GM06990 (cell line): ENCODE measurements around the gene IL31RA.

ENCODE experiments used
- DNase-seq: peaks from one replicate; pipeline ENCODE4 v3.0.0-alpha.2; 2011; ENCODE audit not compliant: insufficient read length; ENCODE audit errors: extremely low read depth
- H3K27me3 ChIP-seq: replicated peaks from 2 replicates; pipeline ENCODE4 v1.6.0; 2011; ENCODE audit warnings: low read length; ENCODE audit not compliant: control insufficient read depth, insufficient read depth
- H3K36me3 ChIP-seq: 2 replicates; pipeline ENCODE4 v1.5.1; 2011; ENCODE audit warnings: low read length; ENCODE audit not compliant: control insufficient read depth, insufficient read depth
- H3K4me3 ChIP-seq: replicated peaks from 2 replicates; pipeline ENCODE4 v1.5.1; 2011; ENCODE audit warnings: low read depth, mild to moderate bottlenecking, control low read depth, low read length
- CTCF ChIP-seq: IDR thresholded peaks from 2 replicates; pipeline ENCODE4 v1.5.1; 2011; ENCODE audit warnings: low read length, control low read depth, mild to moderate bottlenecking, inconsistent platforms; ENCODE audit not compliant: insufficient read depth, poor library complexity, severe bottlenecking

The IL31RA gene

GRCh38 chr5:55821731-55822512 lies 29.2 kb upstream of the IL31RA start:
- Histone ChIP-seq H3K4me3 (no peak overlapping the region), H3K27me3 (no peaks in the 10 kb centered on the region)
- DNase-seq: no peak

GRCh38 chr5:55823151-55823796 lies 27.9 kb upstream of the IL31RA start:
- no peaks in the 10 kb centered on the region for H3K27me3 ChIP-seq
- DNase-seq: no peak
- no peak overlapping the region for H3K4me3 ChIP-seq
- no peak for TF ChIP-seq CTCF
- no peaks in the 10 kb centered on the region for H3K36me3 ChIP-seq

More at GRCh38 chr5:55821731-55822512, 29.2 kb upstream of the IL31RA start:
- TF ChIP-seq CTCF: no peak
- H3K36me3 ChIP-seq: no peaks in the 10 kb centered on the region

GRCh38 chr5:55829956-55830355 lies 21.2 kb upstream of the IL31RA start:
- no peaks in the 10 kb centered on the region for H3K36me3 ChIP-seq
- no peak for TF ChIP-seq CTCF

GRCh38 chr5:55832446-55832845 lies 18.7 kb upstream of the IL31RA start:
- no peaks in the 10 kb centered on the region for H3K27me3 ChIP-seq
- H3K4me3 ChIP-seq: no peak overlapping the region
- TF ChIP-seq CTCF: no peak
- DNase-seq: no peak
- no peaks in the 10 kb centered on the region for H3K36me3 ChIP-seq

More at GRCh38 chr5:55829956-55830355, 21.2 kb upstream of the IL31RA start:
- no peak for DNase-seq
- no peak overlapping the region for H3K4me3 ChIP-seq
- no peaks in the 10 kb centered on the region for H3K27me3 ChIP-seq

- no peak for DNase-seq
- no peaks in the 10 kb centered on the region for H3K36me3 ChIP-seq
- H3K4me3 ChIP-seq: no peak overlapping the region
- TF ChIP-seq CTCF: no peak
- peaks cover 2% of the 10 kb centered on the region for H3K27me3 ChIP-seq
These were observed 15.0 kb upstream of the IL31RA start for GRCh38 chr5:55836191-55836590.
